ENCODE data around the gene PDZD7.

Gene PDZD7

GRCh38 chr10:100965820-100966219 is 65.1 kb downstream of the PDZD7 start:
- TF ChIP-seq CSRNP3 (CRISPR knock-in tag; IDR thresholded peaks at IDR 0.05) (no peak), BACH2 (CRISPR knock-in tag; IDR thresholded peaks at IDR 0.05; ENCODE audit: borderline replicate concordance) (no peak)
- no peak for ATAC-seq

- TF ChIP-seq ZC3H10 (CRISPR knock-in tag; IDR thresholded peaks at IDR 0.05) (no peak), CREB5 (CRISPR knock-in tag; IDR thresholded peaks at IDR 0.05; ENCODE audit: low read depth) (no peak), ZFP3 (CRISPR knock-in tag; IDR thresholded peaks at IDR 0.05) (no peak), BACH2 (CRISPR knock-in tag; IDR thresholded peaks at IDR 0.05; ENCODE audit: borderline replicate concordance) (no peak), ZFP30 (CRISPR knock-in tag; IDR thresholded peaks at IDR 0.05) (no peak), RARB (CRISPR knock-in tag; IDR thresholded peaks at IDR 0.05) (no peak), TSHZ2 (CRISPR knock-in tag; IDR thresholded peaks at IDR 0.05) (no peak), TOX (CRISPR knock-in tag; IDR thresholded peaks at IDR 0.05; ENCODE audit: borderline replicate concordance) (no peak), CSDC2 (CRISPR knock-in tag; IDR thresholded peaks at IDR 0.05) (no peak), ESRRG (CRISPR knock-in tag; IDR thresholded peaks at IDR 0.05) (no peak), GLIS3 (CRISPR knock-in tag; IDR thresholded peaks at IDR 0.05) (no peak), ZNF565 (CRISPR knock-in tag; conservative IDR thresholded peaks at IDR 0.05; ENCODE audit: low read depth) (no peak), PATZ1 (CRISPR knock-in tag; IDR thresholded peaks at IDR 0.05; ENCODE audit: borderline replicate concordance) (no peak), ZNF8 (CRISPR knock-in tag; IDR thresholded peaks at IDR 0.05) (no peak)
- ATAC-seq: no peak
These were observed 67.1 kb downstream of the PDZD7 start for GRCh38 chr10:100963826-100964225.

GRCh38 chr10:100962351-100963080 is 68.4 kb downstream of the PDZD7 start:
- no peak for ATAC-seq
- no peak for TF ChIP-seq RARB (CRISPR knock-in tag; IDR thresholded peaks at IDR 0.05)
- no peak for TF ChIP-seq TSHZ2 (CRISPR knock-in tag; IDR thresholded peaks at IDR 0.05)
- TF ChIP-seq OSR1 (CRISPR knock-in tag; IDR thresholded peaks at IDR 0.05): no peak
- no peak for TF ChIP-seq ARNTL (CRISPR knock-in tag; IDR thresholded peaks at IDR 0.05; ENCODE audit: borderline replicate concordance, low read depth)
- no peak for TF ChIP-seq TOX (CRISPR knock-in tag; IDR thresholded peaks at IDR 0.05; ENCODE audit: borderline replicate concordance)
- TF ChIP-seq ZC3H10 (CRISPR knock-in tag; IDR thresholded peaks at IDR 0.05): no peak

Data from SK-N-SH treated with all-trans-retinoic acid at 6 μM for 48 hours (cell line).